Motor neuron (in vitro differentiated cells): ENCODE data around the gene CCDC144A. TPM values are rescaled to one million over a fixed set of nuclear protein-coding genes. Genes with fewer than 3 reads are reported as not detected.
"Not testable (repeated sequence)": the region's sequence is repeated elsewhere in the genome, so short reads cannot be mapped to it uniquely, and the experiment has no call there.

Source experiments
- ATAC-seq, 8 experiments: fragments of 200-7000 bp; cut with Tn5 transposase; replicated peaks in 6 of 8; 2 replicates each; pipeline ENCODE4 v1.8.0; 2021; ENCODE audit warnings: mild to moderate bottlenecking in 8 of 8, moderate library complexity in 8 of 8
- H3K27ac ChIP-seq, 2 donors: fragments of 250-450 bp; sonication (Bioruptor Pico); 2 replicates each; pipeline ENCODE4 v1.9.0; 2021; ENCODE audit warnings: antibody characterized with exemption in 2 of 2, mild to moderate bottlenecking in 2 of 2, moderate library complexity in 1 of 2
- H3K4me1 ChIP-seq, 2 donors: fragments of 250-450 bp; sonication (Bioruptor Pico); replicated peaks in 1 of 2; 2 replicates each; pipeline ENCODE4 v1.6.1; 2021; ENCODE audit warnings: antibody characterized with exemption in 2 of 2, mild to moderate bottlenecking in 2 of 2, moderate library complexity in 1 of 2
- H3K4me3 ChIP-seq, 5 donors: fragments of 250-450 bp; sonication (Bioruptor Pico); 2 replicates each; pipeline ENCODE4 v1.9.0; 2021; ENCODE audit warnings: antibody characterized with exemption in 5 of 5, mild to moderate bottlenecking in 5 of 5, moderate library complexity in 4 of 5
- WGBS, 10 experiments: fragments of 450-650 bp; shearing (Covaris generic); methylation state at CpG; one replicate each; pipeline ENCODE4 v1.0.0; 2022; 5-methylcytosine and 5-hydroxymethylcytosine counted together
- in situ Hi-C, 9 experiments: fragments of 400-800 bp; cut with MboI; loops; one replicate each; pipeline ENCODE4 v1.15.0; 2021; ENCODE audit warnings: low sequenced_read_pairs in 9 of 9, low pct_unique_long_range_greater_than_20kb in 2 of 9; ENCODE audit not compliant: unreplicated experiment in 9 of 9
- total RNA-seq, 8 experiments: library from RNA; unstranded; fragments of 300-600 nt; gene quantifications; 2 replicates each; pipeline versions ENCODE4 v1.2.3 to v1.2.4, GENCODE V29; 2022

The CCDC144A gene
- total RNA-seq, 8 experiments from 2014 or later = 0.67 to 39.2 (median 1.8) TPM

DNA sequence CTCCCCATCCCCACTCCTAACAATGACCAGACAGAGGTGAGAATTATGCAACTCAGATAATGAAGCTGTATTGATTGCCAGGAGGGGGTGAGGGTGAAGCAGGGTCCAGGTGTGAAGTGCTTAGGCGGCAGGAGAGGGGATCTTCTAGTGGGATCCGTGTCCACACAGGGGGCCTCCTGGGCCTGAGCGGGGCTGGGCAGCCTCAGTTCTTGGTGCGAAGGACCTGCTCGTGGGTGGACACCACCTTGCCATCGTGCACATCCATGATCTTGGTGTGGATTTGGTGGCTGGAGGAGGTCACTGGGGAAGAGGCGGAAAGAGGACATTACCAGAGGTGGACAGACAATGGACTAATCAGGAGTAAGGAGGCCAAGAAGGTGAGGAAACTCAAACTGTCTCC, 127.9 kb downstream of the CCDC144A start:
- H3K27ac ChIP-seq, in situ Hi-C loops, ATAC-seq, H3K4me3 ChIP-seq, H3K4me1 ChIP-seq: not testable (repeated sequence)
- 70 to 93% (median 80%) methylated on average over 1 to 3 of the region's 7 CpGs; no CpG with 5 or more reads in 7 of the 10 experiments for WGBS, 10 experiments

DNA sequence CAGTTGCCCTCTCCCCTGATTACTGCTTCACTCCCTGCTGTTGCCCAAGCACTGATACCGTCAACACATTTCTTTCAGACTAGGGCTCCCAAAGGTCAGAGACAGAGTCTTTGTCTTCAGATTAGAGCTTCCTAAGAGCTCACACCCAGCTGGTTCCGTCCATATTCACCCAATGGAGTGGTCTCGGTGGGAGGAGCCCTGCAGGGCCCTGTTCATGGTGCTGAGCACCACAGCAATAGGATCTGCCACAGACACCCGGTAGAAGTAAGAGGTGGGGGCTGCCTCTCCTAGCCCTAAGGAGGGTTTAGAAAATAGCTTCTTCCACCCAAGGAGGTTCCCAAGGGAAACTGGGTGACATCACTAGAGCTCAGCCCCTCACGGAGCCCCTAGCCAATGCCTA, 128.3 kb downstream of the CCDC144A start:
- no peaks in the 10 kb centered on the region for H3K4me1 ChIP-seq
- no peak overlapping the region for H3K4me3 ChIP-seq
- ATAC-seq = no peak
- H3K27ac ChIP-seq = no peak overlapping the region
- 0 to 89% (median 67%) methylated on average over 1 to 5 of the region's 5 CpGs; no CpG with 5 or more reads in 3 of the 10 experiments for WGBS, 10 experiments
- in situ Hi-C loops = no loop called here

DNA sequence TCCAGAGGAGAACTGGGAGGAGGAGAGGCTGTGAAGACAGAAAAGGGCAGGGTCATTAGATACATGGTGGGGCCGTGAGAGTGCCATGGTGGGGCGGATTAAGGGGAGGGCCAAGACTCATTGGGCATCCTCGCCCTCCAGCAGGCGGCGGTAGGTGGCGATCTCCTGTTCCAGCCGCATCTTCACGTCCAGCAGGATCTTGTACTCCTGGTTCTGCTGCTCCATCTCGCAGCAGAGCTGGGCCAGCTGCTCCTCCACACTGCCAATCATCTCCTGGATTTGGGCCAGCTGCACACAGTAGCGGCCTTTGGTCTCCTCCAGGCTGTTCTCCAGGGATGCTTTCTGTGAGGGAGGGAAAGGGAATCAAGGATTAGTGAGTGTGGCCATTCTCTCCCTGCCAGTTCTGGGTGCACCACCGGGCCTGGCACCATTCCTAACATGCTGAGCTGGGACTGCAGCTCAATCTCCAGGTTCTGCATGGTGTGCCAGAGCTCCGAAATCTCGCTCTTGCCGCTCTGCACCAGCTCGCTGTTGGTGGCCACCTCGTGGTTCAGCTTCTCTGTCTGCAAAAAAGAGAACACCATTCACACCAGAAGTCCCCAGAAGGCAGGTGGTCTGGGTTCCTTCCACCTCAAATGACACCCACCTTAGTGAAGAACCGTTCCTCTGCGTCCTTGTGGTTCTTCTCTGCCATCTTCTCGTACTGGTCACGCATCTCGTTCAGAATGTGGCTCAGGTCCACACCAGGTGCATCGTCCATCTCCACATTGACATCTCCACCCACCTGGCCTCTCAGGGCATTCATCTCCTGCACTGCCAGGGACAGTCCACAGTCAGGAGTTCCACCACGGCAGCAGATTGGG, 129.0 kb downstream of the CCDC144A start:
- Histone ChIP-seq H3K4me3 (no peak overlapping the region), H3K27ac (no peak overlapping the region), H3K4me1 (no peaks in the 10 kb centered on the region)
- WGBS, 10 experiments = 26 to 80% (median 55%) methylated on average over 2 to 16 of the region's 23 CpGs; no CpG with 5 or more reads in 3 of the 10 experiments
- ATAC-seq = no peak
- in situ Hi-C loops = no loop called here

DNA sequence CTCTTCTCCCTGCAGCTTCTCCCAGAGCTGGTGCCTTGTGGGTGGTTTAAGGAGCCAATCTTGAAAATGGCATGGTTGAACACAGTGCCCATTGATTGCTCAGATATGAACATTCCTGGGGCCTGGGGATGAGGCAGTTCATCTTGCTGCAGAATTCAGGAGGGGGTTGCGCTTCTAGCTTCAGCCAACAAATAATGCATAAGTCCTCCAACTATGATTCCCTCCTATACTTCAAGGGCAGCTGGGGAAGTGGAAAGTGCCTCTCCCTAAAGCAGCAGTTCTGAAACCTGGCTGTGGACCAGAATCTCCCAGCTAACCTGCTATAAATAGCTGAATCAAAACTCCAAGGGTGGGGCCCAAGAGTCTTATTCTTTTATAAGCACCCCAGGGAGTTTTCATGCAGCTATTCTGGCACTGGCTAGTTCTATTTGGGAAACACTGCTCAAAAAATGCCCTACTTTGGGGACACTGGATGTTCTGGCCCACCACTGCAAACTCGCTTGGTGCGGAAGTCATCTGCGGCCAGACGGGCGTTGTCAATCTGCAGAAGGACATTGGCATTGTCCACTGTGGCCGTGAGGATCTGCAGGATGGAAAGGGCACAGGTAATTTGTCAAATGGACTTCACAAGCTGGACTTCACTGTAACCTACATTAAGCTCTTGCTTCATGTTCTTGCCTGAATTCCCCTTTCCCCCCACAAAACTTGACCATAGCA, 130.3 kb downstream of the CCDC144A start:
- H3K4me3 ChIP-seq = no peak overlapping the region
- 0 to 86% (median 79%) methylated on average over 1 to 7 of the region's 7 CpGs; no CpG with 5 or more reads in 3 of the 10 experiments for WGBS, 10 experiments
- ATAC-seq = peak in 2 of 8 experiments; percentile 37 to 75
- in situ Hi-C loops = no loop called here
- H3K27ac ChIP-seq = no peak overlapping the region
- H3K4me1 ChIP-seq = no peaks in the 10 kb centered on the region

DNA sequence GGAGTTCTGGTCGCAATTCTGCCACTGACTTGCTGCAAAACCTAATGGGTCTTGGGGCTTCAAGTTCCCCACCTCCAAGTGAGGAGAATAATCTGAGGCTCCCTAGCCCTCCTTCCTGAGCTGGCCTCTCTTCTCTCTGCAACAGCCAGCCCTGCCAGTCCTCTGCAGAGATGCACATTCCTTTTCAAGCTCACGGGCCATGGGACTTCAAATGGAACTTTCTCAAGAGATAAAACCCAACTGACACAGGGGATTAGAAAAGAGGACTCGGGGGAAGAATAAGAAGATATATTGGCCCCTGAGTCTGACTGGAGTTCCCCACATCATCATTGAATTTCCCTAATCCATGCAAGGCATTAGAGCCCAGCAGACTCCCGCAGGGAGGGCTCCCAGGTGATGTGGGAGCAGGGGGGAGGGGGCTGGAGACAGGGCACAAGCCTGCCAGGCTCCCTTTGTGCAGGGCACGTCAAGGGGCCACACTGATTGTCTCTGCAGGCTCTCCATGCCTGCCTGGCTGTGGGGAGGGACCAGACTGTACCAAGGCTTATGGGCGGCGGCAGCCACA, 131.0 kb downstream of the CCDC144A start:
- ATAC-seq = peak in 2 of 8 experiments; percentile 42 to 43
- 27 to 86% (median 66%) methylated on average over 1 to 3 of the region's 7 CpGs; no CpG with 5 or more reads in 6 of the 10 experiments for WGBS, 10 experiments
- Histone ChIP-seq H3K4me1 (no peaks in the 10 kb centered on the region), H3K27ac (no peak overlapping the region), H3K4me3 (no peak overlapping the region)
- in situ Hi-C loops = no loop called here

DNA sequence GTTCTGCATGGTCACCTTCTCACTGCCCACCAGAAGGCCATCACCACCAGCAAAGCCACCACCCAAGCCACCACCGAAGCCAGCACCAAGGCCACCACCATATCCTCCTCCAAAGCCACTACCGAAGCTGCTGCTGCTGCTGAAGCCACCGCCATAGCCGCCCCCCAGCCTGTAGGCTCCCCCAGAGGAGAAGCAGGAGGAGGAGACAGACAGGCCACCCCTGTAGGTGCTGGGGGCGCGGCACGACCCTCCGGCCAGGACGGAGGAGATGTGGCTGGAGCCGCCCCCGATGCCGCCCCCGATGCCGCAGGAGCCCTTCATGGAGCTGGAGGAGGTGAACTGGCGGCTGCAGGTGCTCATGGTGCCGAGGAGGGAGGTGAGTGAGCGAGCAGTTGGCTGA, 132.1 kb downstream of the CCDC144A start:
- H3K4me1 ChIP-seq, in situ Hi-C loops, ATAC-seq, H3K4me3 ChIP-seq, H3K27ac ChIP-seq: not testable (repeated sequence)
- no CpG with 5 or more reads among the region's 17 CpGs for WGBS, 10 experiments

DNA sequence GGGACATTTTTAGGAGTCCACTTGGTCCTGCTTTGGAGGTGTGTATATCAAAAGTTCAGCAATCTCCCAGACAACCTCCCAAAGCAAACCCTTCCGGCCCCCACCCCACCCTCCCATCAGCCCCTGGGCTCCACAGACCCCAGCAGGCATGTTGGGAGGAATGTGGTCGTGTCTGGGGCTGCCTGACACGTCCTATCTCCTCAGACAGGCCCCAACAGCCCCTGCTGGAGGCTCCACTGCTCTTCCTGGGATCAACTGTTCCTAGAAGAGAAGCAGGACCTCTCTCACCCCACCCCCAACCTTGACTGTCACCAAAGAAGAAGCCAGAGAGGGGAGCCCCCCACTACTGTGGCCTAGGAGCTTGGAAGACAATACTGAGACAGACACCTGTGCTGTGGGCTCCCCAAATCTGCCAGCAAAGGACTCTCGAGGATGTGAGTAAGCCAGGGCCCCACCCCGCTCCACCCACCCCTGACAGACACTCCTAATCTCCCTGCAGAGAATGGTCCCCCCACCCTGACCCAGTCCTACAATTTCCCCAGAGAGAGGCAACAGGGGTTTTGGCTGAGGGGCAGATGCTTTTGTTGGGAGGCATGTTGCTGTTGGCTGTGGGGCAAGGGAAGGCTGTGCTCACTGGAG, 133.8 kb downstream of the CCDC144A start:
- in situ Hi-C loops, H3K4me3 ChIP-seq, ATAC-seq, H3K27ac ChIP-seq, H3K4me1 ChIP-seq: not testable (repeated sequence)
- no CpG with 5 or more reads among the region's 5 CpGs for WGBS, 10 experiments

Other genes with a start within 250 kb of the CCDC144A start
- 10 to 100 TPM in 2 of 8 experiments, 1 to 10 TPM in 6; 3.9 to 15.8 (median 4.7) TPM for gene LRRC75A, start 198.0 kb upstream of the CCDC144A start, total RNA-seq
- 10 to 100 TPM in 5 of 8 experiments, 1 to 10 TPM in 3; 5.1 to 13.6 (median 10.4) TPM for gene ZNF287, start 121.0 kb upstream of the CCDC144A start, total RNA-seq
- gene ZNF624, start 36.4 kb upstream of the CCDC144A start, total RNA-seq = 10 to 100 TPM in 3 of 8 experiments, 1 to 10 TPM in 5; 2.6 to 11.0 (median 8.5) TPM